ENCODE results near the gene CA14.
"Not testable (repeated sequence)": the region's sequence is repeated elsewhere in the genome, so short reads cannot be mapped to it uniquely, and the experiment has no call there.

Gene CA14

DNA sequence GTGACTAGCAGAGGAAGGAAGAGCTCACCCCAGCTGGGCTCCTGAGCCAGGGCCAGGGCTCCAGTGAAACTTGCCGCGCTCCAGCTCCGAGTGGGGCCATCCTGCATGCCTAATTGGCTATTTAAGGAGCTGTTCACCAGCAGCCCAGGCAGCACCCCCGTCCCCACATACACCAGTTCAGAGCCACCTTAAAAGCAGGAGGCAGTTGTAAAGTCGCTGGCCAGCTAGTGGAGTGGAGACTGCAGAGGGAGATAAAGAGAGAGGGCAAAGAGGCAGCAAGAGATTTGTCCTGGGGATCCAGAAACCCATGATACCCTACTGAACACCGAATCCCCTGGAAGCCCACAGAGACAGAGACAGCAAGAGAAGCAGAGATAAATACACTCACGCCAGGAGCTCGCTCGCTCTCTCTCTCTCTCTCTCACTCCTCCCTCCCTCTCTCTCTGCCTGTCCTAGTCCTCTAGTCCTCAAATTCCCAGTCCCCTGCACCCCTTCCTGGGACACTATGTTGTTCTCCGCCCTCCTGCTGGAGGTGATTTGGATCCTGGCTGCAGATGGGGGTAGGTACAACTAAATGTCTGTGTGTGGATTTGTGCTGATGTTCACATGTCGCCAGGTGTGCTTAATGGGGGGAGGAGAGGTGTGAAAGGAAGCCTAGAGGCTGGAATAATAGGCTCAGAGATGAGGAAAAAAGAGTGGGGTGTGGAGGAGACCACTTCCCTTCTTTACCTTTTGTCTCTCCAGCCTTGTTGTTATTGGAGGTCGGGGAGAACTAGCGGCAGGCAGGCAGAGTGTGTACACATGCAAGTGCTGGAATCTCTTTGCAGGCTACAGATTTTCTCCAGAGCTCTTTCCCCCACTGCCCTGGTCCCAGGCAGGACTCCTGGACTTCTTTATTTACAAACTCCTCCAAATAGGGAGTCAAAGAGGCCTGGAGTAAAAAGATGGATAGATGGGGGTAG is at the start of gene CA14:
CA14 (plus strand) TSS at position 151 of the 962 bp plus-strand sequence; CDS start at position 506, 355 bp downstream.
- no peak for DNase-seq

GRCh38 chr1:150208460-150208859 is 49.1 kb upstream of the CA14 start:
- not testable (repeated sequence) for DNase-seq

DNA sequence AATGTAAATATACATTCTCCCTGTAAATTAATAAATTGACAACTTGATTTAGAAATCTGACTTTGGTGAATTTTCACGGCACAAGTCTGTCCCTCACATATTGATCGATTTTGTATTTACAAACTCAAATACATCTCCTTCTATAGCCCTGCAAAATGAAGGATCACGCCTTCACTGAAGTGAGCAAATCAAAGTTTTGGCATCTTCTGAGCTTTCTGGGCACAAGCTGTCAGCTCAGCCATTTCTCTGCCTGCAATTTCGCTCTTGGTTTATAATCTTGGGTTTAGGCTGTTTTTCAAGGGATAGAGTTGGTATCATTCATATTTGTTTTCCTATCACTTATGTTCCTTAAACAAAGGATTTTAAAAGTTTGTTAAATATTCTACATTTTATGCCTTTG is 47.5 kb upstream of the CA14 start:
- DNase-seq, result no peak

- DNase-seq, result no peak
These were observed 46.9 kb upstream of the CA14 start for GRCh38 chr1:150210706-150211105.

DNA sequence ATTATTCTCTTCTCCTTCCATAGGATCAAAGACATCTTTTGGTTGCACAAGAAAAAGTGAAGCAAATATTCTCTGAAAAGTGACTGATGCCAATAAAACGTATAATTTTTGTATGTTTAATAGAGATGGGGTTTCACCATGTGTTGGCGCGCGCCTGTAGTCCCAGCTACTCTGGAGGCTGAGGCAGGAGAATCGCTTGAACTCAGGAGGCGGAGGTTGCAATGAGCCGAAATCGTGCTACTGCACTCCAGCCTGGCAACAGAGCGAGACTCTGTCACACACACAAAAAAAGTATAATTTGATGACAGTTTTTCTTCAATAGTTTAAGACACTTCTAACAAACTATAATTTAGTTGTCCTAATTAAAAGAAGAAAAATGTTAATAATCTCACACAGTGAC is 45.5 kb upstream of the CA14 start:
- DNase-seq, result no peak

DNA sequence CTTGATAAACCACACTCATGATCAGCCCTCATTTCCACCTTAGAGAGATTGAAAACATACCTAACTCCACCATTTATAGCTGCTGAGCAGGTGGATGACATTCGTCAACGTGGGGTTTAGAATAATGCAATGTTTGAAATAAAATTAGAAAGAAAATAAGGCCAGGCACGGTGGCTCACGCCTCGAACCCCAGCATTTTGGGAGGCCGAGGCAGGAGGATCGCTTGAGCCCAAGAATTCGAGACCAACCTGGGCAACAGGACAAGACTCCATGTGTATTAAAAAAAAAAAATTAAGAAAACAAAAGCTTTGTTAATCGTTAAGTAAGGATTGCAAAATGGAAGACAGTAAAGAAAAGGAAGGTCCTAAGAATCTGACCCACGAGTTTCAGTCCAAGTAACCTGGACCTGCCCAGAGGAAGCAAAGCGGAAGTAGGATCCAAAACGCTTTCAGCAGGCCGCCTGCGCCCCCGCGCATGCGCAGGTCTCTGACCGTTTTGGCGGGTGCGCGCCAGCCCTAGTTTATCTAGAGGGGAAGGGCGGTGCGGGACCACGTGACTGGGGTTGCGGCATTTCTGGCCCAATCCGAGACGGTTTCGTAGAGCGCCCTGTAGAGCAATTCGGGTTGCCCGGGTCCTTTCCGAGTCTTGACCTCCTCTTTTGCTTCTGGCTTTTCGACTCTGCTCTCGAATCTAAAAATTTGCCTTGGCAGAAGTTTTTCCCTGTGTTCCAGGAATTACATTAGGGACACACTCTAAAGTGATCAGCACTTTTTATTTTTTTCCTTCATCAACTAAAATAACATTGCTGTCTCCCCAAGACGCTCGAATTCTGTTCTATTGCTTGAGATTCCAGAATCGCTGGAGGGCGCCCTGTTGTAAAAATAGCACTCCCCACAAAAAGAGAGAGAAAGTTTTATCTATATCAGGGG is 44.1 kb upstream of the CA14 start:
- peak; percentile 92 to 94 for DNase-seq

DNA sequence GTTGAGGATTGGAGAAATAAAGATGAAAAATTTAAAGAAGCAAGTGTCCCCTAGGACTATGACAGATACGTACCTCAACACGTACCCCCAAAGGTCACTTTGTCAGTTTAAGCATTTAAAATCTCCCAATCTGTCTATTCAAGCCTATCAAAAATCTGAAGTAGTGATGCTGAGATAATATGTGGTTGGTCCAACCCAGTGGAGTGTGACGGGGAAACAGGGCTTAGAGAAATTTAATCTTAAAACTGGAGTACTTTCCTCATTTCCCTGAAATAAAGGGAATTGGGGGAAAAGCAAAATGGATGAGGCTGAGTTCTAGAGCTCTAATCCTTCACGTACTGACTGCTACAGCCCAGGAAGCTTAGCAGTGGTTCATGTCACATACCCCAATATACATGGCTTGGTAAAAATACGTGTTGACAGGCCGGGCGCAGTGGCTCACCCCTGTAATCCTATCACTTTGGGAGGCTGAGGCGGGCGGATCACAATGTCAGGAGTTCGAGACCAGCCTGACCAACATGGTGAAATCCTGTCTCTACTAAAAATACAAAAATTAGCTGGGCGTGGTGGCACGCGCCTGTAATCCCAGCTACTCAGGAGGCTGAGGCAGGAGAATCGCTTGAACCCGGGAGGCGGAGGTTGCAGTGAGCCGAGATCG is 43.3 kb upstream of the CA14 start:
- not testable (repeated sequence) for DNase-seq

GRCh38 chr1:150215855-150216254 is 41.7 kb upstream of the CA14 start:
- not testable (repeated sequence) for DNase-seq

- no peak for DNase-seq
These were observed 36.0 kb upstream of the CA14 start for GRCh38 chr1:150221552-150221951.

DNA sequence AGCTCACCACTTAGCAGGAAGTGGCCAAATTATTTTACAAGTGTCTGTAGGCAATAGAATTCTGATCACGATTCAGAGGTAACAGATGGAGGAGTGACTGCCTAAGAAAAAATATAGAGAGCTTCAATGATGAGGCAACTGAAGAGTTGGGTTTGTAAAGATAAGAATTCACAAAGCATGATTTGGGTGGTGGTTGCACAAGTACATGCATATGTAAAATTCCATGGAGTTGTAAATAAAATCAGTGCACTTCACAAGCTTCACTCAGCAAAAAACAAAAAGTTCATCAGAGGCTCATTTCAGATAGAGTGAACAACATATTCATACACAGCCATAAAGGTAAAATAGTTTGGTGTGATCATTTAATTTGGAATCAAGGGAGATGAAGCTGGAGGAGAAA is 32.6 kb upstream of the CA14 start:
- DNase-seq, result no peak

DNA sequence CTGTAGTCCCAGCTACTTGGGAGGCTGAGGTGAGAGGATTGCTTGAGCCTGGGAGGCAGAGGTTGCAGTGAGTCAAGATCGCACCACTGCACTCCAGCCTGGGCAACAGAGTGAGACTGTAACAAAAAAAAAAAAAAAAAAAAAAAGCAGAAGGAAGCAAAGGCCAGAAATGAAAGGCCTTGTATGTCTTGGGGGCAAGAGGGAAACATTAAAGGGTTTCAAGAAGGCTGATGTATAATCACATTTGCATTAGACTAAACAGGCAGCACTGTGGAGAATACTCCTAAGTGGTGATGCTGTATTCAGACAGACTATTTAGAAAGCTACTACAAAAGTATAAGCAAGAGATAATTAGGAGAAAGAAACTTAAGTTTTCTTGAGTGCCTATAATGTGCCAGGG is 32.0 kb upstream of the CA14 start:
- DNase-seq, result no peak

- no peak for DNase-seq
These were observed 31.1 kb upstream of the CA14 start for GRCh38 chr1:150226486-150226885.

- DNase-seq, result no peak
These were observed 30.3 kb upstream of the CA14 start for GRCh38 chr1:150227228-150227627.

DNA sequence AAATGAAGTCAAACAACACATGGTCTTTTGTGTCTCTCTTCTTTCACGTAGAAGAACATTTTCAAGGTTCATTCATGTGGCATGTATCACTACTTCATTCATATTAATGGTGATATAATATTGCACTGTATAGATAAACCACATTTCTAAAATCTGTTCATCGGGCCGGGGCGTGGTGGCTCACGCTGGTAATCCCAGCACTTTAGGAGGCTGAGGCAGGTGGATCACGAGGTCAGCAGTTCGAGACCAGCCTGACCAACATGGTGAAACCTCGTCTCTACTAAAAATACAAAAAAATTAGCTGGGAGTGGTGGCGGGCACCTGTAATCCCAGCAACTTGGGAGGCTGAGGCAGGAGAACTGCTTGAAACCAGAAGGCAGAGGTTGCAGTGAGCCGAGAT is 29.3 kb upstream of the CA14 start:
- DNase-seq, result not testable (repeated sequence)

DNA sequence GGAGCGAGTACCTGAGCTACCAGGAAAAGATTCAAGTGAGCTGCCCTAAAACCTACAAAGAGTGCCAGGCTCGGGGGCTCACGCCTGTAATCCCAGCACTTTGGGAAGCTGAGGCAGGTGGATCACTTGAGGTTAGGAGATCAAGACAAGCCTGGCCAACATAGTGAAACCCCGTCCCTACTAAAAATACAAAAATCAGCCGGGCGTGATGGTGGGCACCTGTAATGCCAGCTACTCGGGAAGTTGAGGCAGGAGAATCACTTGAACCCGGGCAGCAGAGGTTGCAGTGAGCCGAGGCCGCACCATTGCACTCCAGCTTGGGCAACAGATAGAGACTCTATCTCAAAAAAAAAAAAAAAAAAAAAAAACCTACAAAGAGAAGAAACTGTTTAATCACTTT is 24.7 kb upstream of the CA14 start:
- DNase-seq, result not testable (repeated sequence)

DNA sequence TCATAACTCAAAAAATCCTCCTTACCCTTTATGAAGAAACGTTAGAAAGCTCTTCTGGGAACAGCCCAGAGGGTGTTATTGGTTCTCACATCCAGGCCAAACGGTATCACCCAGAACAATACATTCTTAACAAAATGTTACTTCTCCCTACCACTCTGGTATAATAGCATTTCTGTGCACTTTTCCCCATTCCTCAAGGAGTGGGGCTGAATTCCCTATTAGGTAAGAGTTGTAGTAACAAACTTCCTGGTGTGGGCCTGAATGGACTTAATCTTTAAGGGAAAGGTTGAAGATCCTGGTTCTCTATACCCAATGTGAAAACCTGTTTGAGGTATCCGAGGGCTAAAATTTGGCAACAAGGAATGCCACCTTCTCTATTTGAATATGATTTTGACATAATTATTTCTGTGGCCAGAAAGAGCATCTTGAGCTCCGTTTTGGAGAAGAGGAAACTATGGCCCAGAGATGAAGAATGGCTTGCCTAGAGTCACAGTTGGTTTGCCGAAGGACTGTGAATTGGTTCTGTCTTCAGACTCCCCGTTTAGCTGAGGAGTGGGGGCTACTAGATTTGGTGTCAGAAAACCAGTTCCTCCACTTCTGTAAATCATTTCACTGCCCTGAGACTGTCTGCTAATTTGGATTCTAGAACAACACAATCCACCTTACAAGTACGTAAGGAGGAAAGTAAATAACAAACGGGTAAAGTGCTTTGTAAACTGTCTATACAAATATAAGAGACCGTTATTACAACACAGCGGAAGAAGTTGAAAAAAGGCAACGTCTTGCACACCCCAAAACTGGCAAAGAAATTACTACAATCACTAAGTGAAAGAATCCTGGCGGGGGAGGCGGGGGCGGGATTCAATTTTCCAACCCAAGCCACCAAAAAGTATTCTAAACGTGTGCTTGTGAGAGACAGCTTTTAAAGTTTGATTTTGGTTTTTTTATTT is 23.9 kb upstream of the CA14 start:
- peak; percentile 69 for DNase-seq

GRCh38 chr1:150234309-150234565 is 23.3 kb upstream of the CA14 start:
- no peak for DNase-seq

DNA sequence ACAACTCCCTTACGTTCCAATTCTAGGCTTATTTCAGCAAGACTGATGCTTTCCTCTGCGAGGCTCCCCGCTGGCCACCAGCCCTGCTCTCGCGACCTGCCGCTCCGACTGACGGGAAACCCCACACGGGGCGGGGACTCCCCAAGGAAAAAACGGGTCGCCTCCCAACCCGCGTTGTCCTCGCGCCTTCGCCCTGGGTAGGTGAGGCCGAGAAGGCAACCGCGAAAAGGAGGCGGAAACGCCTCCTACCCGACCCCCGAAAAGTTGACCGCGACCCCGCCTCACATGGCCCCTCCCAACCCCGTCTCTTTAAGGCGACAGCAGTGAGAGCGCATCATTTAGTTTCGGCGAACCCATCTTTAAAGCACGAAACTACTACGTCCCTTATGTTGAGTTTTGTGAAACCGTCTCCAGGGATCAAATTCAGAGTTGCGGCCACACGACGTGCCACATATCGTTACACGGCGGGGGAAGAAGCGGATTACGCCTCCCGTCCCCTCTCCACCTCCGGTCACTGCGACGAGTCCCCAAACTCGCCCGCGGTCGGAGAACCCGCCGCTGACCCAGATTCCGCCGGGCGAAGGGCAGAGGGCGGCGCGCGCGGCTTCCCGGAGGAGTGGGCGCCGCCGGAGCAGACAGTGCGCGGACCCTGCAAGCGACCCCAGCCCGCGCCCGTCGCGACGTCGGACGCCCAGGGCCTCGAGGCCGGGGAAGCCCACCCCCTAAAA is 22.8 kb upstream of the CA14 start:
- peak; percentile 94 to 95 for DNase-seq

GRCh38 chr1:150235294-150235851 is 22.2 kb upstream of the CA14 start:
- peak; percentile 33 to 47 for DNase-seq

DNA sequence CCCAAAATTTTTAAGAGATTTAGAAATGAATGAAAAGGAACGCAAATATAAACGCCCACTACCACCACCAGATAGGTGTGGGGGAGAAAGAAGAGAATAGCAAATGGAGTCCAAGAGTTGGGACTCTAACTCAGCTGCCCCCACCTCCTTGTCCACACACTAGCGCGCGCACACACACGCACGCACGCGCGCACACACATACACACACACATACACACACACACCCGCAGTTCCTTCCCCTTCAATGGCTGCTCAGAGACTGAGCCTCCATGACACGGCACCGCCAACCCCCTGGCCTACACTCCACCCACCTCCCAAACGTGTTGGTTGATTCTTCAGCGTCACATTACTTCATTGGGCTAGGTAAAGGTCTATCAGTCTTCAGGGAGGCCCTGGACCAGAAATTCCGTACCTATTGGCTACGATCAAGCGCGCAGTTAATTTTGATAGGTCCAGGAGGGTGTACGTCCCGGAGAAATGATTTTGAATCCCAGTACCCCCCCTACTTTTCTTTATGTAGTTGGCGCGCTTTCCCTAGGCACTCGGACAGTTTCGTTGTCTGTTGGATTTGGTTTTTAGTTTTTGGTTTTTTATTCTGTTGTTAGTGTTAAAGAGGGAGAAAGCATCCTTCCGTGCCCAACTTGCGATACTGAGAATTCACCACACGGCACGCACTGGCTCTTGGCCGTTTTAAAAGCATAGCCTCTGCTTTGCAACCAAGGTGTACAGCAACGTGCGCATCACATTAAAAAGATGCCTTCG is 21.5 kb upstream of the CA14 start, which contains the start of gene ANP32E:
ANP32E (minus strand) TSS at position 261 of the 762 bp plus-strand sequence. CDS start 326 bp downstream, outside the sequence.
- peak; percentile 91 to 94 for DNase-seq
